ENCODE data around the gene MAP2K4. TPM values are rescaled to one million over a fixed set of nuclear protein-coding genes. Genes with fewer than 3 reads are reported as not detected.

Gene MAP2K4
- total RNA-seq, 2 donors from 2014 or later: 23.6 to 27.0 TPM

- Mint-ChIP-seq H3K27ac (no peak overlapping the region), H3K4me3 (no peak overlapping the region), H3K36me3 (ENCODE audit: low read depth) (peaks cover 14% of the 10 kb centered on the region), H3K4me1 (peaks cover 12% of the 10 kb centered on the region), H3K27me3 (no peaks in the 10 kb centered on the region)
- DNase-seq (no peak), ATAC-seq (no peak)
- no peaks in the 10 kb centered on the region for H3K9me3 ChIP-seq (ENCODE audit: control insufficient read depth, low read length, poor library complexity, severe bottlenecking)
These were observed 57.1 kb downstream of the MAP2K4 start for GRCh38 chr17:12077773-12078172.

DNA sequence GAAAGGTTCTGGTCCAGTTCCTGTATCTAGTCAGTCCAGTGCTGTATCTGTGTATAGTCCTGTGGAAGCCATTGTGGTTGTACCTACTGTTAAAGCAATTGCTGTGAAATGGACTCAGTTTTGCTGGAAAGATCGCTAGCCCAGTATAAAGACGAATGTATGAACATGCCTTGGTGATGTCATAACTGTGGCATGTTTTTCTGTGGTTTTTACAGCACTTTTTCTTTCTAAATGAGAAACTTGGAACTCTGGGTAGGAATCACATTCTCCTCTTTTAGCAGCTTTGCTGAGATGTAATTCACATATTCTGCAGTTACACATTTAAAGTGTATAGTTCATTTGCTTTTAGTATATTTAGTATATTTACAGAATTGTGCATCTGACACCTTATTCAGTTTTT, 58.1 kb downstream of the MAP2K4 start:
- Mint-ChIP-seq H3K27me3 (no peaks in the 10 kb centered on the region), H3K36me3 (ENCODE audit: low read depth) (peaks cover 14% of the 10 kb centered on the region), H3K4me1 (peaks cover 10% of the 10 kb centered on the region), H3K27ac (no peak overlapping the region), H3K4me3 (no peak overlapping the region)
- ATAC-seq (no peak), DNase-seq (no peak)
- H3K9me3 ChIP-seq (ENCODE audit: control insufficient read depth, low read length, poor library complexity, severe bottlenecking): no peaks in the 10 kb centered on the region

- Mint-ChIP-seq H3K36me3 (ENCODE audit: low read depth) (peaks cover 4% of the 10 kb centered on the region), H3K4me3 (no peak overlapping the region), H3K27ac (no peak overlapping the region), H3K27me3 (no peaks in the 10 kb centered on the region), H3K4me1 (peaks cover 13% of the 10 kb centered on the region)
- H3K9me3 ChIP-seq (ENCODE audit: control insufficient read depth, low read length, poor library complexity, severe bottlenecking): no peaks in the 10 kb centered on the region
- DNase-seq (no peak), ATAC-seq (no peak)
These were observed 61.0 kb downstream of the MAP2K4 start for GRCh38 chr17:12081720-12082119.

GRCh38 chr17:12085076-12085949, 64.6 kb downstream of the MAP2K4 start:
- Mint-ChIP-seq H3K36me3 (ENCODE audit: low read depth) (peaks cover 12% of the 10 kb centered on the region), H3K4me1 (peaks cover 26% of the 10 kb centered on the region), H3K27me3 (no peaks in the 10 kb centered on the region), H3K4me3 (no peak overlapping the region), H3K27ac (no peak overlapping the region)
- H3K9me3 ChIP-seq (ENCODE audit: control insufficient read depth, low read length, poor library complexity, severe bottlenecking): no peaks in the 10 kb centered on the region
- DNase-seq (no peak), ATAC-seq (no peak)

DNA sequence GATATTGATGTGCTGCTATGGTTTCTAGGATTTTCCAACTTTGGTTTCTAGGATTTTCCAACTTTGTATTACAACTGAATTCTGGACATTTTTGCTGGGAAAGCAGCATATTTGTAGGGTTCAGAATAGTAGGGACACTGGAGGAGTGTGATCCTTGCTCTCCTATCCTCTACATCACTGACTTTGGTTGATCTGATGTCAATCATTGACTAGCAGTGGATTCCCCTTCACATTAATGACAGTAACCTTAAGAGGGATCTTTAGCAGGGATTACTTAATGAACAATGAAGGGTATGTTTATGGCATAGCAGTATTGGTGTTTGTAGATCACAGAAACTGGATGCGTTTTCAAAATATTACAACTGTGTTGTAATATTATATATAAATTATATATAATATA, 67.4 kb downstream of the MAP2K4 start:
- peaks cover 13% of the 10 kb centered on the region for H3K36me3 Mint-ChIP-seq (ENCODE audit: low read depth)
- DNase-seq: no peak
- peaks cover 28% of the 10 kb centered on the region for H3K4me1 Mint-ChIP-seq

GRCh38 chr17:12089809-12090384, 69.2 kb downstream of the MAP2K4 start:
- Mint-ChIP-seq H3K4me1 (peaks cover 28% of the 10 kb centered on the region), H3K27me3 (no peaks in the 10 kb centered on the region), H3K4me3 (no peak overlapping the region), H3K27ac (no peak overlapping the region), H3K36me3 (ENCODE audit: low read depth) (peaks cover 13% of the 10 kb centered on the region)
- ATAC-seq: no peak
- DNase-seq: no peak
- H3K9me3 ChIP-seq (ENCODE audit: control insufficient read depth, low read length, poor library complexity, severe bottlenecking): no peaks in the 10 kb centered on the region

More for the DNA sequence above, 67.4 kb downstream of the MAP2K4 start:
- Mint-ChIP-seq H3K27ac (no peak overlapping the region), H3K4me3 (no peak overlapping the region), H3K27me3 (no peaks in the 10 kb centered on the region)
- no peak for ATAC-seq
- no peaks in the 10 kb centered on the region for H3K9me3 ChIP-seq (ENCODE audit: control insufficient read depth, low read length, poor library complexity, severe bottlenecking)

- DNase-seq (no peak), ATAC-seq (no peak)
- Mint-ChIP-seq H3K4me1 (peaks cover 15% of the 10 kb centered on the region), H3K36me3 (ENCODE audit: low read depth) (peaks cover 26% of the 10 kb centered on the region), H3K27me3 (no peaks in the 10 kb centered on the region), H3K27ac (no peak overlapping the region), H3K4me3 (no peak overlapping the region)
- no peaks in the 10 kb centered on the region for H3K9me3 ChIP-seq (ENCODE audit: control insufficient read depth, low read length, poor library complexity, severe bottlenecking)
These were observed 73.7 kb downstream of the MAP2K4 start for GRCh38 chr17:12094336-12094735.

GRCh38 chr17:12095522-12095921, 74.8 kb downstream of the MAP2K4 start:
- Mint-ChIP-seq H3K4me3 (no peak overlapping the region), H3K27ac (no peak overlapping the region), H3K4me1 (peaks cover 12% of the 10 kb centered on the region), H3K36me3 (ENCODE audit: low read depth) (peaks cover 18% of the 10 kb centered on the region), H3K27me3 (no peaks in the 10 kb centered on the region)
- DNase-seq (no peak), ATAC-seq (no peak)
- no peaks in the 10 kb centered on the region for H3K9me3 ChIP-seq (ENCODE audit: control insufficient read depth, low read length, poor library complexity, severe bottlenecking)

DNA sequence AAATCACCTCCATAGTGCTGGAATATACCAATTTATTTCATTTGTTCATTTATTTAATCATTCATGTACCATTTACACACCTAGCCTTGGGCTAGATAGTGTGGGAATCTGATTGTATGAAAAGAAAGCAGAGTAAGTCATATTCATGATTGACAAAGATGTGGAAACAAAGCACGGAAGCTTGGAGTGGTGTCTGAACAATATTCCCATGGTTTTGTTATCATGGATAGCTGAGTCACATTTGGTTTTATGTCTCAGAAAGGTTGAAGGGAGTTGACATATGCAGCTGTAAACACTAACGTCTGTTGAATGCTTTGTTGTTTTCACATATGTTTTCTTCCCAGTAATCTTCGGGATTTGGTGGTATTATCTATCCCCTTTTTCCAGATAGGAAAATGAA, 76.6 kb downstream of the MAP2K4 start:
- DNase-seq: no peak
- ATAC-seq: no peak
- Mint-ChIP-seq H3K27me3 (no peaks in the 10 kb centered on the region), H3K27ac (no peak overlapping the region), H3K4me1 (peaks cover 13% of the 10 kb centered on the region), H3K4me3 (no peak overlapping the region), H3K36me3 (ENCODE audit: low read depth) (peaks cover 17% of the 10 kb centered on the region)
- H3K9me3 ChIP-seq (ENCODE audit: control insufficient read depth, low read length, poor library complexity, severe bottlenecking): no peaks in the 10 kb centered on the region

GRCh38 chr17:12098568-12098967, 77.9 kb downstream of the MAP2K4 start:
- H3K9me3 ChIP-seq (ENCODE audit: control insufficient read depth, low read length, poor library complexity, severe bottlenecking): no peaks in the 10 kb centered on the region
- H3K27ac Mint-ChIP-seq: no peak overlapping the region
- no peaks in the 10 kb centered on the region for H3K27me3 Mint-ChIP-seq
- DNase-seq (no peak), ATAC-seq (no peak)
- peaks cover 13% of the 10 kb centered on the region for H3K4me1 Mint-ChIP-seq
- peaks cover 17% of the 10 kb centered on the region for H3K36me3 Mint-ChIP-seq (ENCODE audit: low read depth)
- H3K4me3 Mint-ChIP-seq: no peak overlapping the region

- no peak for DNase-seq
- Mint-ChIP-seq H3K27ac (no peak overlapping the region), H3K4me3 (no peak overlapping the region), H3K4me1 (peaks cover 13% of the 10 kb centered on the region), H3K27me3 (no peaks in the 10 kb centered on the region), H3K36me3 (ENCODE audit: low read depth) (peaks cover 17% of the 10 kb centered on the region)
- no peaks in the 10 kb centered on the region for H3K9me3 ChIP-seq (ENCODE audit: control insufficient read depth, low read length, poor library complexity, severe bottlenecking)
- ATAC-seq: no peak
These were observed 78.7 kb downstream of the MAP2K4 start for GRCh38 chr17:12099412-12099811.

GRCh38 chr17:12104831-12105230, 84.2 kb downstream of the MAP2K4 start:
- Mint-ChIP-seq H3K27ac (no peak overlapping the region), H3K4me1 (peaks cover 12% of the 10 kb centered on the region), H3K36me3 (ENCODE audit: low read depth) (peaks cover 7% of the 10 kb centered on the region), H3K4me3 (no peak overlapping the region), H3K27me3 (no peaks in the 10 kb centered on the region)
- ATAC-seq (no peak), DNase-seq (no peak)
- H3K9me3 ChIP-seq (ENCODE audit: control insufficient read depth, low read length, poor library complexity, severe bottlenecking): no peaks in the 10 kb centered on the region

- H3K27me3 Mint-ChIP-seq: no peaks in the 10 kb centered on the region
- no peak overlapping the region for H3K27ac Mint-ChIP-seq
- peaks cover 7% of the 10 kb centered on the region for H3K36me3 Mint-ChIP-seq (ENCODE audit: low read depth)
- H3K4me3 Mint-ChIP-seq: no peak overlapping the region
- H3K4me1 Mint-ChIP-seq: peaks cover 6% of the 10 kb centered on the region
- H3K9me3 ChIP-seq (ENCODE audit: control insufficient read depth, low read length, poor library complexity, severe bottlenecking): no peaks in the 10 kb centered on the region
- DNase-seq (no peak), ATAC-seq (no peak)
These were observed 87.2 kb downstream of the MAP2K4 start for GRCh38 chr17:12107905-12108304.

DNA sequence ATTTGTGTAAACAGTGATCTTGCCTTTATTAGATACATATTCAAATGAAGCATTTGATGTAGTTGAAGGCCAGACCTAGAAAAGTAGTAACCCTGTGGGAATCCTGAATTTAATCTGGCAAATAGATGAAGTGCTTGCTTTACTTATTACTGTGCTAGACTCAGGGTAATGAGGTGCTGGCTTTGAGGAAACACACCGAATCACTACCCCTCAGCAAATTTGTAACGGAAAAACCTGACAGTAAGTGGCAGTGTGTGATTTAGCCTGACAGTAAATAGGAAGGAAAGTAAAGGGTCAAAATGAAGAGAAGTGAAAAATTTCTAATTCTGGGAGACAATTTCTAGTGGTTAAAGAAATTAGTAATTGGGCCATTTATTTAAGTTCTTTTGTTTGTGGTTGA, 90.2 kb downstream of the MAP2K4 start:
- H3K27me3 Mint-ChIP-seq: no peaks in the 10 kb centered on the region
- H3K27ac Mint-ChIP-seq: no peak overlapping the region
- peaks cover 10% of the 10 kb centered on the region for H3K36me3 Mint-ChIP-seq (ENCODE audit: low read depth)
- ATAC-seq: no peak
- H3K9me3 ChIP-seq (ENCODE audit: control insufficient read depth, low read length, poor library complexity, severe bottlenecking): no peaks in the 10 kb centered on the region
- H3K4me3 Mint-ChIP-seq: no peak overlapping the region
- DNase-seq: no peak
- peaks cover 3% of the 10 kb centered on the region for H3K4me1 Mint-ChIP-seq

Data from T-helper 17 cell (primary cell).